Measurements from ENCODE around the gene FAM120B.

Gene FAM120B

DNA sequence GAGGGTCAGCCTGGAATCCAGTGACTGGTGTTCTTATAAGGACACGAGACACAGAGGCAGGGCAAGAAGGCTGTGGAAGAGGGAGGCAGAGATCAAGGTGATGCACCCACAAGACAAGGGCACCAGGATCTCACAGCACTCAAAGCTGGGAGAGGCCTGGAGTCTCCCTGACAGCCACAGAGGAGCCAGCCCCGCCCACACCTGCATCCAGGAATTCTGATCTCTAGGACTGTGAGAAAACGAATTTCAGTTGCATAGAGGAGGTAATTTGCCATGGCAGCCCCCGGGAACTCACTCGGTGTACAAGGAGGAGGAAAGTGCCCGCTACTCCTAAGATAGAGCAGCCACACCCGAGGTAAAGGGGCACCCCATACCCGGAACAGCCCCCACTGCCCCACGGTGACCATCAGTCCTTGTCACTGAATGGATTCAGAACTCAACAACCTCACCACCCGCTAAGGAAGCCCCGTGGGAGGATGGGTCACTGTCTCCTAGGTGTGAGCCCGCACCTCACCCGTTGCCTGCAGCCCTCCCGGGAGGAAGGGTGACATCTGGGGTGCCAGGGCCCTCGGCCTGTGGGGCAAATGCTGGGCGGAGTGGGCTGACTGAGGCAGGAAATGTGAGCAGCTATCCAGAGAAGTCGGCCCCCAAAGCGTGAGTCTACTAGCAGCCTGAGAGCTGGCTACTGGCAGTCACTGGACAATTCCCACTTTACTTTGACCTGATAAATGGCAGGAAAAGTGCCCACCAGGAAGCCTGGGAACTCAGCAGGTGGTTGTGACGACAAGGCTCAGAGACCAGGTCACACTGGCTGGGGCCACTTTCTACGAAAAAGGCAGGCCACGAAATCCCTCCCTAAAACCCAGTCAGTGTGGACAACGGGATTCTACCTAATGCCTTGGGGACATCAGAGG, 38.1 kb upstream of the FAM120B start:
- Mint-ChIP-seq H3K27ac (no peak overlapping the region), H3K9me3 (no peaks in the 10 kb centered on the region), H3K4me1 (ENCODE audit: low read depth in 2 of 2) (peaks cover 11 to 17% of the 10 kb centered on the region in 2 donors), H3K27me3 (peaks cover 44 to 79% of the 10 kb centered on the region in 2 donors), H3K36me3 (ENCODE audit: insufficient read depth) (peaks cover 8% of the 10 kb centered on the region), H3K4me3 (no peak overlapping the region)
- ATAC-seq (replicated peaks) (no peak), DNase-seq (no peak)

DNA sequence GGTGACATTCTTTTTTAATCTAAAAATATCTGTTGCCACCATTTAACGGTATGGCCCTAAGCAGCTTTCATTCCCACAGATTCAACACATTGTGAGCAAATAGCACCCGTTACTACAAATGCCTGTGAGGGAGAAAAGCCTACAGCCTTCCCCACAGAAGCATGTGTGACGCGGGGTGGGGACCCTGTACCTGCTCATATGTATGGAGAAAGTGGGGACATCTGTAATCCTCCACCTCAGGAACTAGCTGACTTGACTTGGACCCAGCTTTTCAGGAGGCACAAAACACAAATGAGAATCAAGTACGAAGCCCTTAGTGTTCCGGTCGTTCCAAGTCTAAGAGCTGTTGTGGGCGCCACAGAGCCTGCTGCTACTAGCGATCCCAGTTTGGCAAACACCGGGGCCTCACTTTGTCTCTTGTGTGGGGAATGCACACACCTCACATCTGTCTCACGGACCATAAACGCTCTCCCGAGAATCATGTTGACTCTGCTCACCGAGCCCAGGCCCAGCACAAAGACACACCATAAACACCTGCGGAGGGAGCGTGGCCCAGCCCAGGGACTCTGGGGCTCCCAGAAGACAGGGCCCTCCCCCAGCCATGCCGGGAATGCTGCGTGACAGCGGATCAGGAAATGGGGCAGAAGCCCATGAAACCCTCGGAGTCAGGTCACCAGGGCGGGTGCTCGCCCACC, 37.3 kb upstream of the FAM120B start:
- H3K27ac Mint-ChIP-seq, result no peak overlapping the region
- peaks cover 44 to 79% of the 10 kb centered on the region in 2 donors for H3K27me3 Mint-ChIP-seq
- DNase-seq (no peak), ATAC-seq (replicated peaks) (no peak)
- no peak overlapping the region for H3K4me3 Mint-ChIP-seq
- H3K36me3 Mint-ChIP-seq (ENCODE audit: insufficient read depth), result peaks cover 8% of the 10 kb centered on the region
- H3K9me3 Mint-ChIP-seq, result no peaks in the 10 kb centered on the region
- H3K4me1 Mint-ChIP-seq (ENCODE audit: low read depth in 2 of 2), result peaks cover 17 to 23% of the 10 kb centered on the region in 2 donors

DNA sequence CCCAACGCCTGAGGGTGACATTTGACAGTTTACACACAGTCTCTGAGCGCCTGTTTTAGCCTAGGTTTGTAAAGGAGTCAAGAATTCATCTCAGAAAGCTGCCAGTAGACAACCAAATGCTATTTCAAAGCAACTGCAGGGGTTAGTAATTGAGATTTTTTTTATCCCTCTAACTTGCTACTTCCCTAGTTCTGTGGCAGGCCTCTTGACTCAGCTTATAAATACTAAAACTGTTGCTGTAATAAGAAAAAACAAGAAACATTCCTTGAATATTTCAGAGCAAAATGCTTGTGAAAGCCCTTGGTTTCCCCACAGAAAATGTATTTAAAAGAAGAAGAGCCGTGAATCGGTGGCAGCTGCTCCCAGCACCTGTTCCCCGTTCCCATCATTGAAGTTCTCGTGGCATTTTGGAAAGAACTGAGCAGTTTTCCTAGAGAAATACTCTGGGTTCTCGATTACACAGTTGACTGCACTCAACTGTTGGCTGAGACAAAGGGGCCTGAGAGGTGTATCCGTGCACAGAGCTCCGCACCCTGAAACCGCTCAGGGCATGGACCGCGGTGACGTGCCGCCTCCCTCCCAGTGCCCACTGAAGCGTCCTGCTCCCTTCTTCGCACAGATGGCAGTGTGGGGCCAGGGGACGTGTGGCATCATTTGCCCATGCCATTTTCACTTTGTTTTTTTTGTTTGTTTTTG, 36.6 kb upstream of the FAM120B start:
- no peak overlapping the region for H3K4me3 Mint-ChIP-seq
- H3K27ac Mint-ChIP-seq, result no peak overlapping the region
- no peak for ATAC-seq (replicated peaks)
- DNase-seq, result no peak
- peaks cover 8% of the 10 kb centered on the region for H3K36me3 Mint-ChIP-seq (ENCODE audit: insufficient read depth)
- H3K4me1 Mint-ChIP-seq (ENCODE audit: low read depth in 2 of 2), result peaks cover 17 to 23% of the 10 kb centered on the region in 2 donors
- no peaks in the 10 kb centered on the region for H3K9me3 Mint-ChIP-seq
- peaks cover 40 to 79% of the 10 kb centered on the region in 2 donors for H3K27me3 Mint-ChIP-seq

DNA sequence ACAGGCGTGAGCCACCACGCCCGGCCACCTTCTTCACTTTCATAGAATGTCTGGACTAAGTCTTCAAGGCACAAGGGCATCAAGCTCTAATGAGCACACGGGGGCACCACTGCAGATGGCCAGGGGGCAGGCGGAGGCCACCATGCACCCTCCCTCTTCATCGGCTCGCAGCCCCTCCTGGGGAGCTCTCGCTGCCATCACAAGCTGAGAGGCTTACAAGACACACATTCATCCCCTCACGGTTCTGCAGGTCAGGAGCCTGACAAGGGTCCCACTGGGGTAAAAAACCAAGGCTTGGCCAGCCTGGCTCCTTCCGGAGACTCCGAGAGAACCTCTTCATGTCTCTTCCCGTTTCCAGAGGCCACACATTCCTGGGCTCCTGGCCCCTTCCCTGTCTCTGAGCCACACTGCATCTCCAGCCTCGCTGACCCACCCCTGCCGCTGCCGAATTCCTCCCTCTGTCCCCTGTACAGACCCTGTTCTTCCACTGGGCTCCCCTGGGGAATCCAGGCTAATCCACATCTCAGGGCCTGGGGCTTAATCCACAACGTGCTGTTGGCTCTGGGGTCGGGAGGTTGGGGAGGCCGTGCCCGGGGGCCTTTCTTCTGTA, 35.5 kb upstream of the FAM120B start:
- DNase-seq, result no peak
- Mint-ChIP-seq H3K4me3 (peak overlapping the region; percentile 81 to 86), H3K36me3 (ENCODE audit: insufficient read depth) (peaks cover 8% of the 10 kb centered on the region), H3K27me3 (peaks cover 43 to 79% of the 10 kb centered on the region in 2 donors), H3K27ac (peak overlapping the region; percentile 52 to 68), H3K4me1 (ENCODE audit: low read depth in 2 of 2) (peaks cover 17 to 23% of the 10 kb centered on the region in 2 donors), H3K9me3 (no peaks in the 10 kb centered on the region)
- no peak for ATAC-seq (replicated peaks)

DNA sequence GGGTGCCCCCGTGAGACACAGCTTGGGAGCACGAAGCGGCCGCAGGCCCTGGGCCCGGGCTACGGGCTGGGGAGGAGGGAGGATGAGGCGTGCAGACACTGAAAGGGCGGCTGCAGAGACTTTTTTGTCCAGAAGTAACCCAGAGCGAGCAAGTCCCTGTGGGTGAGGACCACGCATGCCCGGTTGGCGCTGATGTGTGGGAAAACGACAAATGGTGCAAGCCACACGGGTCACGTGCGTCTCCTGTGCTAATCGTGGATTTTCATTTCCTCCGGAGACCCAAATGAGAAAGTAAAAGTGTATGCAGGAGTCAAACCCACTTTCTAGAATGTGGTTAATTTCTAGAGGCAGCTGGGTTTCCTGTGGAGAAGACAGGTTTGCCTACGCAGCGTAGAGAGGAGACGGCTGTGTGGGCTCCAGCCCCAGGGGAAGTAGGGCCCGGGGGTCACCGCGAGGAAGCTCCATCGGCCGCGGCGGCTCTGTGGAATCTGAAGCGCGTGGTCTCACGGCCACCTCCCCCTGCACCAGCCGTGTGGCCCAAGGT, 34.7 kb upstream of the FAM120B start:
- Mint-ChIP-seq H3K36me3 (ENCODE audit: insufficient read depth) (peaks cover 4% of the 10 kb centered on the region), H3K4me3 (peak overlapping the region; percentile 81 to 86), H3K4me1 (ENCODE audit: low read depth in 2 of 2) (peaks cover 17 to 23% of the 10 kb centered on the region in 2 donors), H3K27me3 (peaks cover 39 to 82% of the 10 kb centered on the region in 2 donors), H3K9me3 (no peaks in the 10 kb centered on the region), H3K27ac (peak overlapping the region; percentile 52 to 68)
- DNase-seq (peak; percentile 71 to 77 (median 73)), ATAC-seq (replicated peaks) (peak; percentile 91)

DNA sequence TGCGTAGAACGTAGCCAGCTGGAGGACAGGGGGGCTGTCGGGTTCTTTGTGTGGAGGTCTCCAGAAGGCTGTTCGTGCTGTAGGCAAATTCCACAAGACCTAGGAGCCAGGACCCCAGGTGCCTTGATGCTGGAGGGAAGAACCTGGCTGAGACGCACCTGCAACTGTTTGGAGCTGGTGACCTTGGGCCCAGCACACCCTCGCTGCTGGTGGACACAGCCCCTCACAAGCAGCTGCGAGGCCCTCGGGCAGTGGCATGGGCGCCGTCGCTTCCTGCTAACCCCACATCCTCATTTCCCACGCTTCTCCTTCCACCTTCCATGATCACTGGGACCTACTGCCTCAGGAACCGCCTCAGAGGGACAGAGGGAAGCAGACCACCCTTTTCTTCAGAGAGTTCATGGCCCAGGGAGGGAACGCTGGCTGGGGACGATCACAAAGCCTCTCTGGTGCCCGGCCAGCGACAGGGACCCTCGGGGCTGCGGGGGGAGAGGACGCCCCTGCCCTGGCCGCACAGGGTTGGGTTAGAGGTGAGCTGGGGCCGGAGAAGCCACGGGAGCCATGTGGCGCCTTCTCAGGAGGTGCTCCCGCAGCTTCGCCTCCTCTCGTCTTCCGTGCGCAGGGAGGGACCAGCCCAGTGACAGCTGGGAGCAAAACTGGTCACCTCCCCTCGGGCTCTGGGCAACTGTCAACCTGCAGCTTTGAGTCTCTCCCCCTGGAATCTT, 34.1 kb upstream of the FAM120B start:
- Mint-ChIP-seq H3K36me3 (ENCODE audit: insufficient read depth) (peaks cover 4% of the 10 kb centered on the region), H3K9me3 (no peaks in the 10 kb centered on the region), H3K27me3 (peaks cover 39 to 87% of the 10 kb centered on the region in 2 donors), H3K27ac (peak overlapping the region; percentile 52 to 68), H3K4me1 (ENCODE audit: low read depth in 2 of 2) (peaks cover 17 to 23% of the 10 kb centered on the region in 2 donors), H3K4me3 (peak overlapping the region; percentile 81 to 86)
- DNase-seq, result no peak
- ATAC-seq (replicated peaks), result no peak

DNA sequence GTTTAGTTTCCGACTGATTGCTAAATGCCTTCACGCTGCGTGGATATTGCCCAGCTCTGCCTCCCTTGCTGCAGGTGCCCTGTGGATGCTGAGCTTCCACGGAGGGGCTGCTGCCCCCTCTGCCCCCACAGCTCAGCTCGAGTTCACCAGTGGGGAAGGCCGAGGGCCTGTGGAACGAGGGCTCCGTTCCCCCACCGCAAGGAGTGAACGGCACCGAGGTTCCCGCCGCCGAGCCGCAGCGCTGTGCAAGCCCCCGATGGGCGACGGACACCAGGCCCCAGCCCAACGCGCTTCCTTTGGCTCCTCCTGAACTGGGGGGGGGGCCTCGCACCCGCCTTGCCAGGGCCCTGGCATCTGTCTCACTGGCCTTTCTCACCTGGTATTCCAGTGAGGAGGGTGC, 33.4 kb upstream of the FAM120B start:
- no peak for ATAC-seq (replicated peaks)
- Mint-ChIP-seq H3K9me3 (no peaks in the 10 kb centered on the region), H3K27ac (no peak overlapping the region), H3K27me3 (peaks cover 32 to 83% of the 10 kb centered on the region in 2 donors), H3K4me3 (peak overlapping the region; percentile 27 to 86), H3K36me3 (ENCODE audit: insufficient read depth) (peaks cover 4% of the 10 kb centered on the region), H3K4me1 (ENCODE audit: low read depth in 2 of 2) (peaks cover 17 to 23% of the 10 kb centered on the region in 2 donors)
- DNase-seq, result no peak

DNA sequence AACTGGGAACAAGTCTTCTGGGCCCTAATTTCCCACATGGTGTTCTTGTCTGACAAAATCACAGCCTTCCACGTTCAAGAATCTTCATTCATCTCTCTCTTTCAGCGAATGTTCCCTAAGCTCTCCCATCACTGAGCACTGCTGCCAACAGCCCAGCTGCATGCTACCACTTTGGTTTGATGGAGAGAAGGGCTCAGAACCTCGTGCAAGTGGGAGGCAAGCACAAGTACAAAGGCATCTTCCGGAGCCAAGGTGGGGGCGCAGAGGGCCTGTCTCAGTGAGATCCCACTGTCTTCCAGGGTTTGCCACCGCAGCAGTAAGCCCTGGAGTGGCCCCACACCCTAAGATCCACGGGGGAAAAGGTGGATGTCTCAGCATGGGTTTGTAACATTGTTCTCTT, 32.9 kb upstream of the FAM120B start:
- no peak overlapping the region for H3K27ac Mint-ChIP-seq
- H3K9me3 Mint-ChIP-seq, result no peaks in the 10 kb centered on the region
- H3K4me3 Mint-ChIP-seq, result peak overlapping the region in 1 of 2 donors; percentile 29
- peaks cover 31 to 79% of the 10 kb centered on the region in 2 donors for H3K27me3 Mint-ChIP-seq
- DNase-seq (no peak), ATAC-seq (replicated peaks) (no peak)
- H3K4me1 Mint-ChIP-seq (ENCODE audit: low read depth in 2 of 2), result peaks cover 18 to 23% of the 10 kb centered on the region in 2 donors
- H3K36me3 Mint-ChIP-seq (ENCODE audit: insufficient read depth), result peaks cover 4% of the 10 kb centered on the region

DNA sequence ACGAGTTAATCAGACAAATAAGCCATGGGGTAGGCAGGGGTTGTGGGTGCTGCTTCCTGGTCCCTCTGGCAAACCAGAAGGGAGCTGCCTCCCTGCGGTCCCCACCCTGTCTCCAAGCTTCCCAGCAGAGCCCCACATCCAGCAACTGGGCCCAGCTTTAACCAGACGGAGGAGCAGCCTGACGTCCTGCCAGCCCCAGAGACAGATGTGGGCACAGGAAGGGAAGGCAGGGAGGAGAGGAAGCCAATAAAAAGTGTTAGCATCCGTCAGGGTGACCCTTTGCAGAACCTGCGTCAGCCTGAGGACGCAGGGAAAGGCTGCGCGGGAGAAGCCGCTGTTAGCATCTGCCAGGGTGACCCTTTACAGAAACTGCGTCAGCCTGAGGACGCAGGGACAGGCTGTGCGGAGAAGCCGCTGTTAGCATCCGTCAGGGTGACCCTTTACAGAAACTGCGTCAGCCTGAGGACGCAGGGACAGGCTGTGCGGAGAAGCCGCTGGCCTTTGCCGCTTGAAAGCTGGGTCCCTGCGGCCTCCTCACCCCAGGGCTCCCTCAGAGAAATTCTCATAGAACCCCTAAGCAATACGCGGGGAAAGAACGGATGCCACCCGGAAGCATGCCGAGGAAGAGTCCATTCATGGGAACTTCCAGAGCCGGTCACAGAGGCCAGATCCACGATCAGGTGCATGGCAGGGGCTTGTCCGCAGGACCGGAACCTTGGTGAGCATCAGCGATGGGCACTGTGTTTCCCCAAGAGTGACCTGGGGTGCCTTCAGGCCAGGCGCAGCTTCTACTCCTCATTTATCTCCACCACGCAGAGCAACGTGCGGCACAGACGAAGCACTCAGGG, 31.6 kb upstream of the FAM120B start:
- no peaks in the 10 kb centered on the region for H3K9me3 Mint-ChIP-seq
- peaks cover 24 to 31% of the 10 kb centered on the region in 2 donors for H3K4me1 Mint-ChIP-seq (ENCODE audit: low read depth in 2 of 2)
- peaks cover 4% of the 10 kb centered on the region for H3K36me3 Mint-ChIP-seq (ENCODE audit: insufficient read depth)
- no peak overlapping the region for H3K4me3 Mint-ChIP-seq
- H3K27me3 Mint-ChIP-seq, result peaks cover 31 to 80% of the 10 kb centered on the region in 2 donors
- no peak overlapping the region for H3K27ac Mint-ChIP-seq
- no peak for ATAC-seq (replicated peaks)
- no peak for DNase-seq

DNA sequence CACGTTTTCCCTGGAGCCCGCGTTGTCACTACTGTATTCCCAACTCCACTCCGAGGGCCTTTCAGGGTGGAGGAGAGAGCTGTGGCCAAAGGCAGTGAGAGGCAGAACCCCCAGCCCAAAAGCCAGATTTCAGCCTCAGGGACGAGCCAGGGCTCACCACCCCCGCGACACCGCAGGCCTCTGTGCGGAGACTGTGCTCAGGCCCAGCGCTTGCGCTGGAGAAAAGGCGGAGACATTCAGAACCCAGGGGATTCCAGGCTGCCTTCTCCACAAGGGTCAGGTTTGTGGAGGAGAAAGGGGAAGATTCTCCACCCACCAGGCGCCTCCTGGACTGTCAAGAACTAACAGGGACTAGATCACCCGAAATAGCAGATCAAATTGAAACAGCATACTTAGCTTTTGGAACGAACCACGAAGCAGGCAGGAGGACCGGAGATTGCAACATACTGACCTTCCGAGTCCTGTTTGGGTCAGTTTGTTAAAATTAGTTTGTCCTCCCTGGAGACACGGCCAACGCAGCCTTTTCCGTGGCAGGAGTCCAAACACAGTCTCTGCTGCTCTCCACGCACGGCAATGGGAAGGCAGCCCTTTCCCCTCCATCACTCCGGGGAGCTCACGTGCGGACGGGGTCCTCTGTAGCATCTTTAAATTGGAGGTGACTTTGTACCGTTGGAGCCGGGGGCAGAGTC, 30.0 kb upstream of the FAM120B start:
- DNase-seq (no peak), ATAC-seq (replicated peaks) (no peak)
- Mint-ChIP-seq H3K27me3 (peaks cover 28 to 83% of the 10 kb centered on the region in 2 donors), H3K27ac (no peak overlapping the region), H3K4me1 (ENCODE audit: low read depth in 2 of 2) (peaks cover 20 to 29% of the 10 kb centered on the region in 2 donors), H3K36me3 (ENCODE audit: insufficient read depth) (peaks cover 7% of the 10 kb centered on the region), H3K9me3 (no peaks in the 10 kb centered on the region), H3K4me3 (no peak overlapping the region)

Data from effector memory CD8-positive, alpha-beta T cell (primary cell).